A673 (cell line): ENCODE data around the gene NR1H4.

ENCODE experiments used
- CTCF ChIP-seq: fragments of 300-800, 200-600 bp; sonication (generic); conservative IDR thresholded peaks from 2 replicates; pipeline ENCODE4 v1.5.1; 2017; ENCODE audit warnings: low read depth, mild to moderate bottlenecking, antibody characterized with exemption, low read length, moderate library complexity, mixed read lengths
- EZH2 ChIP-seq: fragments of 200-600 bp; sonication (generic); IDR thresholded peaks from 2 replicates; pipeline ENCODE4 v1.6.1; 2017; ENCODE audit warnings: borderline replicate concordance, low read depth, mild to moderate bottlenecking, mixed read lengths, antibody characterized with exemption, low read length; ENCODE audit not compliant: poor library complexity, severe bottlenecking

- TF ChIP-seq CTCF = no peak
- TF ChIP-seq EZH2 = no peak
These were observed 80.3 kb downstream of the NR1H4 start for GRCh38 chr12:100553936-100554335.
